Body of pancreas (tissue), 4 donors: Measurements from ENCODE around the gene FBXL22. TPM values are rescaled to one million over a fixed set of nuclear protein-coding genes. Genes with fewer than 3 reads are reported as not detected.
"Not testable (repeated sequence)": the region's sequence is repeated elsewhere in the genome, so short reads cannot be mapped to it uniquely, and the experiment has no call there.

Experiments
- ATAC-seq: fragments of 150-250 bp; one replicate; pipeline ENCODE4 v1.9.1; 2016
- DNase-seq, 4 donors: peaks; one replicate each; pipeline ENCODE4 v3.0.0-alpha.2; 2019
- H3K27ac ChIP-seq, 4 donors: fragments of 200-600 bp; sonication (generic); 1 replicate in 3 of 4; 2 replicates in 1 of 4; pipeline versions ENCODE4 v1.5.1 to v1.6.1; 2016 to 2019; ENCODE audit warnings: mild to moderate bottlenecking in 1 of 4, mixed read lengths in 1 of 4, moderate library complexity in 1 of 4
- H3K27me3 ChIP-seq, 2 donors: fragments of 200-600 bp; sonication (generic); one replicate each; pipeline ENCODE4 v1.6.0; 2016; ENCODE audit warnings: mild to moderate bottlenecking in 1 of 2
- H3K36me3 ChIP-seq, 2 donors: fragments of 200-600 bp; sonication (generic); replicated peaks in 1 of 2; 2 replicates each; pipeline ENCODE4 v1.5.1; 2016; ENCODE audit warnings: low read depth in 2 of 2; ENCODE audit not compliant: insufficient read depth in 1 of 2
- H3K4me1 ChIP-seq: fragments of 200-600 bp; sonication (generic); one replicate; pipeline ENCODE4 v1.6.0; 2016
- H3K4me3 ChIP-seq, 2 donors: fragments of 200-600 bp; sonication (generic); 1 replicate in 1 of 2; 2 replicates in 1 of 2; pipeline ENCODE4 v1.5.1; 2016 to 2019
- H3K9me3 ChIP-seq, 3 donors: fragments of 200-600 bp; sonication (generic); 1 replicate in 2 of 3; 2 replicates in 1 of 3; pipeline ENCODE4 v1.5.1; 2016
- POLR2A ChIP-seq, 3 donors: fragments of 450-650 bp; IDR thresholded peaks; one replicate each; pipeline ENCODE4 v1.6.1; 2016; ENCODE audit warnings: antibody characterized with exemption in 3 of 3, mild to moderate bottlenecking in 2 of 3
- WGBS, 2 donors: methylation state at CpG; one replicate each; pipeline ENCODE4 v1.1.5; 2017; 5-methylcytosine and 5-hydroxymethylcytosine counted together
- intact Hi-C: fragments of 100-400 bp; cut with DNase I; formaldehyde crosslinking; loops from one replicate; pipeline ENCODE4 v1.15.1; 2023
- total RNA-seq, 2 donors: library from RNA; depleted of rRNA; stranded (reverse); fragments of >200 nt; gene quantifications; one replicate each; pipeline ENCODE4 v1.1.0, GENCODE V29; 2016
- TF ChIP-seq, protein P1 (sequence below), 7 experiments: fragments of 450-650 bp in 4 of 7; fragments of 200-600 bp in 3 of 7; sonication (generic) in 3 of 7; IDR thresholded peaks; one replicate each; pipeline ENCODE4 v1.5.1; 2016 to 2019; ENCODE audit warnings: antibody characterized with exemption in 7 of 7

The FBXL22 gene
- total RNA-seq, 2 donors from 2014 or later: not detected

DNA sequence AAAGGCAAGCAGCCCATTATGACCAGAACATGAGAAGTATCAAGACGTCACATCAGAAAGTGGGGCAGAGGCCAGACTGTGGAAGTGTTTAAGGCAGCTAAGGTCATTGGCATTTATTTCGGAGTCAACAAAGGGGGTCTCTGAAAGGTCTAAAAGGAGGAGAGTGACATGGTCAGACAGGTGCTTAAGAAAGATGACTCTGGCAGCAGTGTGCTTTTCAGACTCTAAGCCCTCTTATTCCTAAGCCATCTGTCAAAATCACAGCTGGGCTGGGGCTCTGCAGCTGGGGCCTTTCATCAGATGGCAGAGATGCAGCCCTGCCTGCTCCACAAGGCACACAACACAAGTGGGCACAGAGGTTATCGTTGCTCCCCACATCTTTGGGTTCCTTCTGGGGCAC is 14.0 kb downstream of the FBXL22 start:
- DNase-seq (no peak), ATAC-seq (no peak)
- no peak overlapping the region for H3K4me3 ChIP-seq
- no peaks in the 10 kb centered on the region for H3K9me3 ChIP-seq
- H3K27me3 ChIP-seq: no peaks in the 10 kb centered on the region
- 61 to 66% methylated on average over 3 of the region's 3 CpGs for WGBS, 2 donors
- TF ChIP-seq POLR2A (IDR thresholded peaks at IDR 0.05): no peak
- TF ChIP-seq, protein P1, sequence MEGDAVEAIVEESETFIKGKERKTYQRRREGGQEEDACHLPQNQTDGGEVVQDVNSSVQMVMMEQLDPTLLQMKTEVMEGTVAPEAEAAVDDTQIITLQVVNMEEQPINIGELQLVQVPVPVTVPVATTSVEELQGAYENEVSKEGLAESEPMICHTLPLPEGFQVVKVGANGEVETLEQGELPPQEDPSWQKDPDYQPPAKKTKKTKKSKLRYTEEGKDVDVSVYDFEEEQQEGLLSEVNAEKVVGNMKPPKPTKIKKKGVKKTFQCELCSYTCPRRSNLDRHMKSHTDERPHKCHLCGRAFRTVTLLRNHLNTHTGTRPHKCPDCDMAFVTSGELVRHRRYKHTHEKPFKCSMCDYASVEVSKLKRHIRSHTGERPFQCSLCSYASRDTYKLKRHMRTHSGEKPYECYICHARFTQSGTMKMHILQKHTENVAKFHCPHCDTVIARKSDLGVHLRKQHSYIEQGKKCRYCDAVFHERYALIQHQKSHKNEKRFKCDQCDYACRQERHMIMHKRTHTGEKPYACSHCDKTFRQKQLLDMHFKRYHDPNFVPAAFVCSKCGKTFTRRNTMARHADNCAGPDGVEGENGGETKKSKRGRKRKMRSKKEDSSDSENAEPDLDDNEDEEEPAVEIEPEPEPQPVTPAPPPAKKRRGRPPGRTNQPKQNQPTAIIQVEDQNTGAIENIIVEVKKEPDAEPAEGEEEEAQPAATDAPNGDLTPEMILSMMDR (IDR thresholded peaks at IDR 0.05): no peak
- H3K27ac ChIP-seq: peak overlapping the region in 2 of 4 donors; percentile 35 to 54
- intact Hi-C loops: no loop called here
- peaks cover 0 to 14% of the 10 kb centered on the region in 2 donors for H3K36me3 ChIP-seq
- peaks cover 8% of the 10 kb centered on the region for H3K4me1 ChIP-seq

DNA sequence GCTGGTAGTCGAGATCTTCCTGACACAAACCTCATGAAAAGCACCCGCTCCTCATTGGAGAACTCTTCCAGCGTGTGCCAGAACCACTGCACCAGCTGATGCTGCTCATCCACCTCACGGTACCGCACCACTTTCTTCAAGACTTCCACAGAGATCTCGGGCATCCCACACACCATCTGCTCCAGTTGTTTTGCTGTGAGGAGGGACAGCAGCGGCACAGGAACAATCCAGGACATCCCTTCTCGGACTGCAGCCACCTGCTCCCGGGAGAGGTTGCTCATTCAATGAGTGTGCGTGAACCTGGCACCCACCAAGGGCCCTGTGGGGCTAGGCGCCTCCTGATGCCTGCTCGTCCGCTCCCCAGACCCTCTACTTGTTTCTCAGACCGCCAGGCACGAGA is 15.1 kb downstream of the FBXL22 start:
- 93 to 94% methylated on average over 15 of the region's 15 CpGs for WGBS, 2 donors
- H3K4me1 ChIP-seq: peaks cover 8% of the 10 kb centered on the region
- no peaks in the 10 kb centered on the region for H3K27me3 ChIP-seq
- DNase-seq (no peak), ATAC-seq (no peak)
- H3K27ac ChIP-seq: no peak overlapping the region
- no peak overlapping the region for H3K4me3 ChIP-seq
- no peaks in the 10 kb centered on the region for H3K9me3 ChIP-seq
- intact Hi-C loops: no loop called here
- H3K36me3 ChIP-seq: peaks cover 0 to 14% of the 10 kb centered on the region in 2 donors
- TF ChIP-seq POLR2A (IDR thresholded peaks at IDR 0.05): no peak

DNA sequence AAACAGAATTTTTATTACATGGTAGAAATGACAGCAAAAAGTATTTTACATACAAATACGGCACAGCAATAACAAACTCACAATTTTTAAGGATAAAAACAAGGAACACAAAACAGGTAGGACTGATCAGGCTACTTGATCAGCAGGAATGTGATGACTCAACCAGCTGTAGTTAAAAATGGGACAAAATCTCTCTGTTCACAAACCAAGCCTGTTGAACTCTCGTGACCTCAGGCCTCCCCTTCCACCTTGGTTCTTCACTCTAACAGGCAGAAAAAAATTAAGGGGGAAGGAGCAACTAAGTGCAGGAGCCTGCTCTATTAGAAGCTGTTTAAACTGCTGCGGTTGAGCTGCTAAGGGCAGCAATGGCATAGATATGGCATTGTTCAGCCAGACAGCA is 18.7 kb downstream of the FBXL22 start:
- Histone ChIP-seq H3K4me3 (no peak overlapping the region), H3K9me3 (no peaks in the 10 kb centered on the region), H3K36me3 (peaks cover 0 to 11% of the 10 kb centered on the region in 2 donors), H3K27me3 (no peaks in the 10 kb centered on the region), H3K27ac (no peak overlapping the region), H3K4me1 (peaks cover under 1% of the 10 kb centered on the region)
- ATAC-seq: no peak
- intact Hi-C loops: no loop called here
- DNase-seq: no peak
- TF ChIP-seq, protein P1 (IDR thresholded peaks at IDR 0.05): no peak
- no peak for TF ChIP-seq POLR2A (IDR thresholded peaks at IDR 0.05)
- 87 to 88% methylated on average over 3 of the region's 3 CpGs for whole genome bisulfite sequencing, 2 donors

DNA sequence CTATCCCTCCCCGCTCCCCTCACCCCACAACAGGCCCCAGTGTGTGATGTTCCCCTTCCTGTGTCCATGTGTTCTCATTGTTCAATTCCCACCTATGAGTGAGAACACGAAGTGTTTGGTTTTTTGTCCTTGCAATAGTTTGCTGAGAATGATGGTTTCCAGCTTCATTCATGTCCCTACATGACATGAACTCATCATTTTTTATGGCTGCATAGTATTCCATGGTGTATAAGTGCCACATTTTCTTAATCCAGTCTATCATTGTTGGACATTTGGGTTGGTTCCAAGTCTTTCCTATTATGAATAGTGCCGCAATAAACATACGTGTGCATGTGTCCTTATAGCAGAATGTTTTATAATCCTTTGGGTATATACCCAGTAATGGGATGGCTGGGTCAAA is 20.0 kb downstream of the FBXL22 start:
- ATAC-seq, DNase-seq, H3K4me3 ChIP-seq, H3K9me3 ChIP-seq, H3K27ac ChIP-seq, H3K4me1 ChIP-seq, H3K36me3 ChIP-seq, intact Hi-C loops, H3K27me3 ChIP-seq: not testable (repeated sequence)
- WGBS, 2 donors: 95 to 100% methylated on average over 4 of the region's 4 CpGs

DNA sequence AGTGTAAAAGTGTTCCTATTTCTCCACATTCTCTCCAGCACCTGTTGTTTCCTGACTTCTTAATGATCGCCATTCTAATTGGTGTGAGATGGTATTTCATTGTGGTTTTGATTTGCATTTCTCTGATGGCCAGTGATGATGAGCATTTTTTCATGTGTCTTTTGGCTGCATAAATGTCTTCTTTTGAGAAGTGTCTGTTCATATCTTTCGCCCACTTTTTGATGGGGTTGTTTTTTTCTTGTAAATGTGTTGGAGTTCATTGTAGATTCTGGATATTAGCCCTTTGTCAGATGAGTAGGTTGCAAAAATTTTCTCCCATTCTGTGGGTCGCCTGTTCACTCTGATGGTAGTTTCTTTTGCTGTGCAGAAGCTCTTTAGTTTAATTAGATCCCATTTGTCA is 20.4 kb downstream of the FBXL22 start:
- H3K4me1 ChIP-seq, H3K27me3 ChIP-seq, H3K36me3 ChIP-seq, H3K27ac ChIP-seq, H3K9me3 ChIP-seq, DNase-seq, ATAC-seq, H3K4me3 ChIP-seq, intact Hi-C loops: not testable (repeated sequence)
- WGBS, 2 donors: 90 to 98% methylated on average over 3 of the region's 3 CpGs

DNA sequence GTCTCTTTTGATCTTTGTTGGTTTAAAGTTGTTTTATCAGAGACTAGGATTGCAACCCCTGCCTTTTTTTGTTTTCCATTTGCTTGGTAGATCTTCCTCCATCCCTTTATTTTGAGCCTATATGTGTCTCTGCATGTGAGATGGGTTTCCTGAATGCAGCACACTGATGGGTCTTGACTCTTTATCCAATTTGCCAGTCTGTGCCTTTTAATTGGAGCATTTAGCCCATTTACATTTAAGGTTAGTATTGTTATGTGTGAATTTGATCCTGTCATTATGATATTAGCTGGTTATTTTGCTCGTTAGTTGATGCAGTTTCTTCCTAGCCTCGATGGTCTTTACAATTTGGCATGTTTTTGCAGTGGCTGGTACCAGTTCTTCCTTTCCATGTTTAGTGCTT is 23.6 kb downstream of the FBXL22 start:
- H3K4me3 ChIP-seq, ATAC-seq, H3K9me3 ChIP-seq, intact Hi-C loops, H3K27me3 ChIP-seq, H3K4me1 ChIP-seq, H3K27ac ChIP-seq, DNase-seq: not testable (repeated sequence)
- peaks cover 0 to 17% of the 10 kb centered on the region in 2 donors for H3K36me3 ChIP-seq
- WGBS, 2 donors: no CpG with 5 or more reads among the region's 2 CpGs

DNA sequence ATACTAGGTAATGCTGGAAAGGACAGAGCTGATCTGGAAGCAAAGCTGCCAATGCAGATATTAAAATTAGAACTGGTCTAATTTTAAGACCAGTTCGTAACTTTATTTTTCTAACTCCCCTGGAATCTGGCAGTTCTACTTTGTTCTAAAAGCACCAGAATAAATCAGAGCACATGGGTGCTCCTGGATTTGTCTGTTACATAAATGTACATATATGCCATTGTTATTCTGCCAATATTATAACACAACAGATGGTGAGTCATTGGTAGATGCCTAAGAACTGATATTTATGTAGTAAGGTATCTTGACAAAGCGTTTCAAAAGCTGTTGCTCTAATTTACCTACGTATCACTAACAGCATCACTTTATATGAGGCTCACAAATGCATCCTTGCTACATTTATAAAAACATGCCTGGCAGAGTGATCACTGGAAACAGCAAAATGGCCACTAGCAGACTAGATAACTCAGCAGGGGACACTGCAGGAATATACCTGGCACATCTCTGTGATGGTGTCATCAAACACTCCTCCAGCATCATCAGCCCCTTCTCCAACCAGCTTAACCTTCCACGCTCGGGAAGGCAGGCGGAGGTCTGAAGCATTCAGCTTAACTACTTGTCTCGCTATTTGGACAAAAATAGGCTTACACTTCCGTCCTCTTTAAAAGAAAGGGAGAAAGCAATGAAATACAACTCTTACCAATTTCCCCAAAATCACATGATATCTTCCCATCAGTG is 26.2 kb downstream of the FBXL22 start:
- TF ChIP-seq, protein P1 (IDR thresholded peaks at IDR 0.05): no peak
- TF ChIP-seq POLR2A (IDR thresholded peaks at IDR 0.05): no peak
- DNase-seq: no peak
- 93 to 96% methylated on average over 8 of the region's 8 CpGs for WGBS, 2 donors
- H3K4me3 ChIP-seq: no peak overlapping the region
- peaks cover 0 to 23% of the 10 kb centered on the region in 2 donors for H3K36me3 ChIP-seq
- H3K4me1 ChIP-seq: no peaks in the 10 kb centered on the region
- no peaks in the 10 kb centered on the region for H3K27me3 ChIP-seq
- H3K9me3 ChIP-seq: no peaks in the 10 kb centered on the region
- no peak for ATAC-seq
- intact Hi-C loops: no loop called here
- no peak overlapping the region for H3K27ac ChIP-seq
